ENCODE measurements around the gene PYCR2.
"Not testable (repeated sequence)": the region's sequence is repeated elsewhere in the genome, so short reads cannot be mapped to it uniquely, and the experiment has no call there.

PYCR2 gene

GRCh38 chr1:225942574-225942973 lies 18.5 kb upstream of the PYCR2 start:
- no peak for DNase-seq (ENCODE audit: low read depth)

- no peak for DNase-seq (ENCODE audit: low read depth)
Measured at GRCh38 chr1:225941942-225942222, 17.8 kb upstream of the PYCR2 start.

GRCh38 chr1:225941187-225941941 lies 17.3 kb upstream of the PYCR2 start, which contains the start of gene LEFTY2:
Gene LEFTY2 (minus strand): TSS chr1:225941220. CDS start chr1:225941140, 80 bp downstream.
- no peak for DNase-seq (ENCODE audit: low read depth)

GRCh38 chr1:225940385-225941151 lies 16.5 kb upstream of the PYCR2 start:
- no peak for DNase-seq (ENCODE audit: low read depth)

GRCh38 chr1:225939939-225940310 lies 15.9 kb upstream of the PYCR2 start:
- DNase-seq (ENCODE audit: low read depth), result not testable (repeated sequence)

GRCh38 chr1:225939097-225939938 lies 15.3 kb upstream of the PYCR2 start:
- DNase-seq (ENCODE audit: low read depth), result not testable (repeated sequence)

- DNase-seq (ENCODE audit: low read depth), result no peak
Measured at GRCh38 chr1:225937048-225937968, 13.3 kb upstream of the PYCR2 start.

GRCh38 chr1:225936523-225936922 lies 12.5 kb upstream of the PYCR2 start:
- DNase-seq (ENCODE audit: low read depth), result no peak

GRCh38 chr1:225936086-225936485 lies 12.0 kb upstream of the PYCR2 start:
- not testable (repeated sequence) for DNase-seq (ENCODE audit: low read depth)

- no peak for DNase-seq (ENCODE audit: low read depth)
Measured at GRCh38 chr1:225934711-225935110, 10.7 kb upstream of the PYCR2 start.

GRCh38 chr1:225933072-225933471 lies 9.0 kb upstream of the PYCR2 start:
- DNase-seq (ENCODE audit: low read depth), result no peak

GRCh38 chr1:225931270-225932136 lies 7.5 kb upstream of the PYCR2 start:
- no peak for DNase-seq (ENCODE audit: low read depth)

GRCh38 chr1:225930566-225930965 lies 6.5 kb upstream of the PYCR2 start:
- DNase-seq (ENCODE audit: low read depth), result no peak

- DNase-seq (ENCODE audit: low read depth), result not testable (repeated sequence)
Measured at GRCh38 chr1:225929462-225929861, 5.4 kb upstream of the PYCR2 start.

GRCh38 chr1:225928186-225929175 lies 4.4 kb upstream of the PYCR2 start:
- no peak for DNase-seq (ENCODE audit: low read depth)

GRCh38 chr1:225926551-225927113 lies 2.6 kb upstream of the PYCR2 start:
- DNase-seq (ENCODE audit: low read depth), result no peak

- DNase-seq (ENCODE audit: low read depth), result no peak
Measured at GRCh38 chr1:225923381-225923691, 714 bp downstream of the PYCR2 start.

- DNase-seq (ENCODE audit: low read depth), result no peak
Measured at GRCh38 chr1:225921734-225922709, 2.0 kb downstream of the PYCR2 start.
